ENCODE measurements around the gene SPON1.
A peak's percentile ranks its signal among the peaks of the same experiment; 100 is the strongest.

The SPON1 gene

DNA sequence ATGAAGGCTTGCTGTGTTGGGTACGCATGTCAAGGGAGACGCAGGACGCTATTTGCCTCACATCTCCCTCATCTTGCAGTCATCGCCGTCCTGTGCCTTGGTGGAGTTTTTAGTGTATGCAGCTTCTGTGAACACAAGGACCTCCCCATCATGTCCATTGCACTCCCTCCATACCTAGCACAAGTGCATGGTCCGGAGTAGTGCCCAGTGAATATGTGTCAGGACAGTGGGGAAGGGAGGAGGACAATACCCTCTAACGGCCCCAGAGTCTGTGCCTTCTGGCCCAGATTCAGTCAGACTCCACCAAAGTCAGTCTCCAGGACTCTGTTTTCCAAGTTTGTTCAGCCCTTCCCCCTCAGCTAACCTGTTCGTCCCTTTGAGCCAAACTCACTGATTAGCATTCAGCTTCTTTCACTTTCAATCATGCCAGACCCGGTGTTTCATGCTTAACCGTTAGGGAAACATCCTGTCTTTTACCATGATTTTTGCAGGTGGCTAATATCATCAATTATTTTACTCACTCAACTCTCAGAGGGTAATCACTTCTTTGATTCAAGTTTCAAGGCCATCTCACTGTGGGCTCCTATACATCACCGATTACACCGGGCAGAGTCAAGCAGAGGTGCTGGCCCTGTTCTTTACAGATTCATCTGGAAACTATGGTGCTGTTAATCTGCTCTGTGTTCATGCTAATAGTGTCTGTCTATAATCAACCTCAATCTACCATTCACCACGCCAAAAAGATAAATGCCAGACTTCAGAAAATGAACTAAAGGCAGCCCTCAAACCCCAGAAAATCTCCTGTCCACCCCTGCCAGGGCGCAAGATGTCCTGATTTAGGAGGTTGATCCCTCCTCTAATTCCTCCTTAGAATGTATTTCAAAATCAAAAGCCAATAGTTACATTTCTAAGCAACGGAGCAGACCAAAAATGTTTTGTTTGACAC is 240.0 kb downstream of the SPON1 start:
- no peak for DNase-seq

DNA sequence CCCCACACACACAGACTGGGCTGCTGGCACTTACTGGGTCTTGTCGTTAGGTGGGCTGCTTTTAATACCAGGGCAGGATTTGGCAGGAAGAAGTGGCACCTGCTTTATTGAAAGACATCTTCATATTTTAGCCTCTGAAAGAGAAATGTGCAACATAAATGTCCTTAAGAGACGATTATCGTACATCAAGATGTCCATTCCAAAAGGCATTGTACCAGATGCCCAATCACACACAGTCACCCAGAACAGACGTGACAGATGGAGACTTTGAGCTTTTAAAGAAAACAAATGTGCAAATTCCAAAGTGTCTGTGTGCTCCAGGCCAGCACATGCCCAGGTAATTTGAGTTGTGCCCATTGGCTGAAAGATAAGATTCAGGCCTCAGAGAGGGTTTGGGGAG is 240.8 kb downstream of the SPON1 start:
- DNase-seq, result no peak

DNA sequence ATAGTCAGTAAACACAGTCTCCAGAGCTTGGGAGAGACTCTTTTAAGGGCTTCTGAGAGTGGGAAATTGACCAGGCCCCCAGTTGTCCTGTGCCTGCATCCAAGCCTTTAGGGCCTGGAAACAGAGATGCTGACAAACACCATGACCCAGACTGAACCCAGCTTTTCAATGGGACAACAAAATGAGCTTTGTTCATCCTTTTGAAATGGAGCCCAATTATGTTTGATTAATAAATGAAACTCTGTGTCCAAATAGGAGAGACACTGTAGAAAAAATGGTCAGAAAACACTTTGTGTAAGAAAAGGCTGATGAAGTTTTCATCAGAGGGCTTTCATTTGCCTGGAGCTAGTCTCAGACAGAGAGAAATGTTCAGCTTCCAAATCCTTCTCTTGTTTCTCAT is 250.5 kb downstream of the SPON1 start:
- no peak for DNase-seq

DNA sequence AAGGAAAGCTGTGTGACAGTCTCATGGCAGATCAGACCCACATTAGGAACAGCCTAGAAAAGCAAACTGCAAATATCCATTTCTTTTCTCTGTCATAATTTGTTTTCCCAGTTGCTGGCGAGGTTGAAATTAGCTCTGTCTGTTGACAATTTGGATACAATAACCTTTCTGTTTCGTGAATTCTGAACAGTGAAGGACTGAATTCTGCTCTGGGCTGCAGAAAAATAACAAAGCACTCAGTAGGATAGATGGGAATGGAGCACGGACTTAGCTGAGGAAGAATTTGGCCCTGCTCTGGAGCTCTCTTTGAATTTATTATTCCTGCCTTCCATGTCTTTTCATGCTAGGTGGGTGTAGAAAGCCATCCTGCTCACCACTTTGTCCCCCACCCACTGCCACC is 256.2 kb downstream of the SPON1 start:
- no peak for DNase-seq

DNA sequence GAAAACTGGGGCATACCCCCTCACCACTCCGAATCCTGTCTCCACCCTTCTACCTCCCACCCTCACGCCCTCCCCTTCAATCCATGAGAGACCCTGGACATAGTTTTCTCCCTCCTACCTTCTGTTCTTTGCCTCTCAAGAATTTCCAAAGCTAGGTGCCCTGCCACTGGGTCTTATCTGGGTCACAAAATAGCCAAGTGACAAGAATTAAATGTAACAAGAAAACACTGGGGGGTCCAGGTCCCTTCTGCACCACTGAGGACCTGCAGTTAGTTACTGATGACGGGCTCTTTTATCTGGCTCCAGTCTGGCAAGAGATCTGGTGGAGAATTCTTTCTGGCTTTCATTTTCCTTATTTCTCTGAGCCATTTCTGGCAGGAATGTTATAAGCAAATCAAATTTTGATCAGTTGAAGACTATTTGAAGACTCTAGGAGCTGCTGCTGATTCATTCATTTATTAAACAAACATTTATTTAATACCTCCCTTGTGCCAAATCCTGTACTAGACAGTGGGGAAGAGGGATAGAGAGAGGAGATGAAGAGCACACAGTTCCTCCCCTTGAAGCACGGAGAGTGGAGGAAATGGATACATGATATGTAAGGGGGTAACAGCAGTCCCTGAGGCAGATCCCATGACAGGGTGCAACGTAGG is 261.2 kb downstream of the SPON1 start:
- no peak for DNase-seq

DNA sequence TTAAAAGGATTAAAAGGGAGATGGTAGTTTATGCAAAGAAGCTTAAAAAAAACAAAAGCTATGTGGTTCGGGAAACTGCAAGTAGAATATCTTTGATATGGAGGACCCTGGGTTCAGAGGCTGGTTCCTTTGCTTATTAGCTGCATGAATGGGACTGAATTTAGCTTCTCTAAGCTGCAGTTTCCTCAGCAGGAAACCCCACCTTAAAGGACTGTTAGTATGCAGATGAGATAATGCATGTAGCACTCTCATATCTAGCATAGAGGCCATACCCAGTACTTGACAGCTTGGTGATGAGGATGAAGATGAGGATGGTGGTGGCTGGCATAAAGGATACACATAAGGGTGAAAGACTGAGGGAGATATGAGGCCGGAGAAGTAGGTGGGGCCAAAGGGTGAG is 261.9 kb downstream of the SPON1 start:
- DNase-seq, result no peak

DNA sequence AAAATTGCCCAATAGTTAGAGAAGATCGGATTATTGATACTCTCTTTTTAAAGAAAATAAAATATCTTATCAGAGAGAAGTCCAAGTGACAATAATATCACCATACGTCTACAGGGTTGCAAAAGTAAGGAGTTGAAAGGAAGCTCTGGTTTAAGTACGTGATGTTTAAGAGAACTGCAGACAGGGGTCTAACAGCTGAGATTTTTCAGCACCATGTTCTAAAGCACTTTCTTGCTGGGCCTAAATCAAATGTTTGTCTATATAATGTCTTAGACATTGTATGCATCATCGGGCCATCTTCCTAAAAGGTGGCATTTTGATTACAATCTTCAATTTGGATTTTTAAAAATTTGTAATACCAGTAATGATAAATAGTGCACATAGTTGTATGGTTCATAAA is 263.1 kb downstream of the SPON1 start:
- DNase-seq, result no peak

DNA sequence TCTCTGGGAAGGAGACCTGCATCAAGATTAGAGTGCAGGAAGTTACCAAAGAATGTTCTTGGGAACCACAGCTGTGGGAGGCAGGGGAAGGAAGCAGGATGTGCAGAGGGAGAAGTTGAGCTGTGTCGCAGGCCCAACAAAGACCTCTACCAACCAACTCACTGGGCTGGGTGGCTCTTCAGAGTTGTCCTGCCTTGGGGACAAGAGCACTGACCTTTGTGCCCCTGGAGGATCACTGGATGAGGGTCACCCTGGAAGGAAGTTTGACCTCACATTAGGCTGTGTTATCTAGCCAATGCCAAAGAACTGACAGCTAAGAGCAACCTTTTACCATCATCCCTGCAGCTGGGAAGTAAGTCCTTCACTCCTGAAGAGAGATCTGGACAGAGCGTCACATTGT is 265.8 kb downstream of the SPON1 start:
- DNase-seq, result no peak

DNA sequence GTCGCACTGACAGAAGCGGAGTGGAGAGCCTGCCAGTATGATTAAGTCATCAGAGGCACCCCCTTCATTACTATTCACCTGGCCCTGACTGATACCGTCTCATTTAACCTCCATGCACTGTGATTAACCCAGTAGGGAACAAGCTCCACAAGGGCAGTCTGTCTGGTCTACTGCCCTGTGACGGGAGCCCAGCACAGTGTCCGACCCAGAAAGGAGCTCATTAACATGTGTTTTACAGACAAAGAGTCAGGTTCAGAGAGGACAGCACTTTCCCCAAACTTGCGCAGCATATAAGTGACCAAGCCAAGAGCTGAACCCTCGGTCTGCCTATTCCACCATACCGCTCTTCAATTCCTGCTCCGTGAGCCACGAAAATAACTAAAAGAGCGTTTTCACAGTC is 266.9 kb downstream of the SPON1 start:
- no peak for DNase-seq

DNA sequence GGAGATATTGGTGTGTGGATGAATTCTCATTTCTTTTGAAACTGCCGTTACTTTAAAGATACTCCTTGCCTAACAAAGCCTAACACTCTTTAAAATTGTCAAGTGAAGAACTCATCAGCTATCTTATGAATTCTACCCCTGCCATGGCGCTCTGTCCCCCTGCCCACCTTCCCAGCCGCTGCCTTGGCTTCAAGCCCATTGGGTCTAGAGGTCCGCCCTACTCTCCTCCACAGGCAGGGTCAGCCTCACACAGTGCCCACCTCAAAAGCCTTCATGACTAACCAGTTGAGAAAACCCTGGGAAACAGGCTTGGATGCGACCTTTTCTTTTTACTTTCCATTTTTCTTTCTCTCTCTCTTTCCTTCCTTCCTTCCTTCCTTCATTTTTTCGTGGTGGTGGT is 267.9 kb downstream of the SPON1 start:
- no peak for DNase-seq

DNA sequence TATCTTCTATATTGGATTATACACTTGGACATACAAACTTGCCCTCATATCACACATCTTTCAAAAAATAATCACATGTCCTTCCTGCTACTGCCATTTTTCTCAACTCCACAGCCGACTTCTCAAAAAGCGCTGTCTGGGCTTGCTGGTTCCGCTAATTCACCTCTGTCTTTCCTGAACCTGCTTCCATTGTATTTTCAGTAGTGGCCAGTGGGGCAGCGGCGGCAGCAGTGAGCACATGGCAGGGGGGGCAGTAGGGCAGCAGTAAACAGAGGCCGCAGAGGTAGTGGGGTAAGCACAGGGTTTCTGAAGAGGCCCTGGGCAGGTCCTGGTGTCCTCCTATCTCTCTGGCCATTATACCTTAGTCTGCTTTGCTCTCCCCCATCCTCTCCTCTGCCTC is 270.1 kb downstream of the SPON1 start:
- DNase-seq, result no peak

DNA sequence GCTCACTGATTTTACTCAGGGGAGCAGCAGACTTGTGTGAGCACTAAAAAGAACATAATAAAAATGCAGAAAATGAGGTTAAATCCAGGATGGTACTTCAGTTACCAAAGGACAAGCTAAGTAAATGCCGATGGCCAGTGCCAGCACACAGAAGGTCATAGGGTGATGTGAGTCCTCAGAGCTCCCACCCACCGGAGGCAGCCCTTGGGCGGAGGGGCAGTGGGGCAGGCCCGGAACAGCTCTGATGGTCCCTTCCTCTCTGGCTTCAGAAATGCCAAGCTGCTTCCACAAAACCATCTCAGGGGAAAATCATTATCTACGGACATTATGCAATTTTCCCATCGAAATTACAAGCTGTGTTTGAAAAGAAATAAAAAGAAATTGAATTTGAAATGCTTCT is 271.9 kb downstream of the SPON1 start:
- no peak for DNase-seq

DNA sequence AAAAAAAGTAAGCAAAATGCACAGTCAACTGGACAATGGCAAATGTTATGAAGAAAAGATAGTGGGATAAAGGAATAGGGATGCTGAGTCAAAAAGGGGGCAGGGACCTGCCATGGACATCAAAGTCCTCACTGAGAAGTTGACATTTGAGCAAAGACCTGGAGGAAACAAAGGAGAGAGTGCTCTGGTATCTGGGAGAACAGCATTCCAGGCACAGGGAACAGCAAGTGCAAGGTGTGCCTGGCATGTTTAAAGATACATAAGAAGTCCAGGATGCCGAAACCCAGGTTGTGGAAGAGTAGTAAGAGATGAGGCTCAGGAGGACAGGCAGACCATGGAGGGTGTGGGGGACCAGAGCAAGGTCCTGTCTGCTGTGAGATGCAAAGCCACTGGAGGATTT is 273.2 kb downstream of the SPON1 start:
- DNase-seq, result no peak

DNA sequence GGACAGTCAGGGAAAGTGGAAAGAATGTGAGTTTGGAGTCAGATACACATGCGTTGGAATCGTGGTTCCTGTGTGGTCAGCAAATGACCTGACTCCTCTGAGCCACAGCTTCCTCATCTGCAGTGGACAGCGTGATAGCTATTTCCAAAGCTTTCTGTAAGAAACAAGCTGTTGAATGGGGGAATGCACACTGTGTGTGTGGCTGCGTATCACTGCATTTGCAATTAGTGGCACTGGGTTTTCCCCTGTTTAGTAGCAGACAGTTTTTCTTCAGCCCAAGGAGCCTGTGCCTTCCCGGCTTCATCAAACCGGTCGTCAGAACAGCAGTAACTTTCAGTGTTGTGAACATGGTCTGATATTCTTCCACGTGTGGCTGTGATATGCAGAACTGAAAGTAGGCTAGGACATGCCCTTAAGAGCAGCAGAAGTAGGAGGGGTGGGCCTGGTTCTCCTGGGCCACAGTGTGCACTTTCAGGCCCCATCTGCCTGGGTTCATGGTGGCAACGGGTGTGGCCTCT is 275.0 kb downstream of the SPON1 start:
- DNase-seq, result no peak

DNA sequence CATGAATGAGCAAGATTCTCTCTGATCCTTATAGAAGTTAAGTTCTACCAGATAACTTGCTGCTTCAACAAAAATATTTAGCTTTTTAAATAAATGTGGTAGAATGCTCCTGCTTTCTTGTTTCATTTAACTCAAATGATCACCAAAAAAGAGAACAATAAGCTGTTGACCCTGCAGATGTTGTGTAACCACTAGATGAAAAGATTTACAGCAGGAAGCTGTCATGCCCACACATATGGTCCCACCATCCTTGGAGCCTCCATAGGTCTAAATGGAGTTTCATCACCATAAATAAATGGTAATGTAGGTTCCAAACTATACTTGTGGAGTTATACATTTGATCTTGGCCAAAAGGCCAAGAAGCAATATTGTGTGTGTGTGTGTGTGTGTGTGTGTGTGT is 277.7 kb downstream of the SPON1 start:
- DNase-seq, result no peak

DNA sequence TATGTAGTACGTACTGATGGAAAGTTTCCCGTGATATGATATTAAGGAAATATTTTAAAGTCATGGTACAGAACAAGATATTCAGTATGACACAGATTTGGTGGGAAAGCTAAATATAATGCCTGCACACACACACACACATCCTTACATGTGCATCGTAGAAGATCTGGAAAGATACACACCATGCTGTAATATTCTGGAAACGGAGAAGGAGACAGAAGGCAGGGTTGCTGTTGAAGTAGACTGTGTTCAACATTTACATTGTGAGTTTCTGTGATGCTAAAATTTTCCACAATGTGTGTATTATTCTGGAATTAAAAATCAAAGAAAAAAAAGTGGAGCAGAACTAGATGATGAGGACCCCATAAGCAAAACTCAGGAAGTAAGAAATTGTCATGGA is 278.4 kb downstream of the SPON1 start:
- no peak for DNase-seq

DNA sequence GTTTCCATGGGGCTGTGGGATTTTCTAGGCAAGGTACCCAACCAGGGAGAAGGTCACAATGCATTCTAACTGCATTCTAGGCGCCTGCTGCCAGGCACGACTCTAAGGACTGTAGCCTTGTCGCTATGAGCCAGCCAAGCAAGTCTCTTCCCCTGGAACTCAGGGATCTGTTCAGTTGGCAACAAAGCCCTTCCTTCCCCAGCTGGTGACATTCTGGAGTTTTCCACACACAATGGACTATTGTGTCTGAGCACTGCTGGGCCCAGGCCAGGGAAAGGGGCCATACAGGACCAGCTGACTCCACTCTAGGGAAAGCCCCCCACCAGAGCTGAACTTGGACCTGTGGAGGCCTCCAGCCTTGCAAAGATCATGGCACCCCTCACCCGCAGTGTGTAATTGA is 279.7 kb downstream of the SPON1 start:
- DNase-seq, result no peak

DNA sequence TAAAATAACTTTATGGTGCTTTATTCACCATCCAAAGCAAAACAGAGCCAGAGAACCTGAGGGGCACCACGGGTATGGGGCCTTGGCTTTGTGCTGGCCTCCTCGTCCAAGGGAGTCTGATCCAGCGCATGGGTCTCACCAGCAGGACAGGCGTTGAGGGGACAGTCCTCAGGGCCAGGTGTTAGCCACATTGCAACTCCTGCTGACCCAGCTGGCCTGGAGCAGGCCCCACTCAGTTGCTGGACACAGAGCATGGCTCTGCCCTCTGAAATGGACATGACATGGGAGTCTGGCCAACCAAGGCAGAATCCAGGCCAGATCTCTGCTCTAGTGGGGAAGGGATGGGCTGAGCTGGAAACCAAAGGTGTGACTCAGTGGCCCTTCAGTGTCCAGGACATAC is 280.2 kb downstream of the SPON1 start:
- no peak for DNase-seq

DNA sequence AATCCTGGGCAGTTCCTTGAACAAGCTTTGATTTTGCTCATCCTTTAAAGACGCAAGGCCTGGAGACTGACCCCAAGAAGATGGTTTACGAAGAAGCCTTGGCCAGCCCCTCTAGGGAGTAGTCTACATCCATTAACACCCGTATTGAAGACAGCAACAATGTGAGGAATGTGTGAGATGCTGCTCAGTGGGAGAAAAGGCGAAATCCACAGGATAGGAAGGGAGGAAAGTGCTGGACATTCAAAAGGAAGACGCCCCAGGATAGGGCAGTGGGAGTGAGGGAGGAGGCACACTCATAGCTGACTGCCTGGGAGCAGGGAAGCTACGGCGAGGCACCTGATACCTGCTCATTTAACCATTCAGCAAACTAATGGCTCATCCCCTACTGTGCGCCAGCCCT is 282.4 kb downstream of the SPON1 start:
- no peak for DNase-seq

DNA sequence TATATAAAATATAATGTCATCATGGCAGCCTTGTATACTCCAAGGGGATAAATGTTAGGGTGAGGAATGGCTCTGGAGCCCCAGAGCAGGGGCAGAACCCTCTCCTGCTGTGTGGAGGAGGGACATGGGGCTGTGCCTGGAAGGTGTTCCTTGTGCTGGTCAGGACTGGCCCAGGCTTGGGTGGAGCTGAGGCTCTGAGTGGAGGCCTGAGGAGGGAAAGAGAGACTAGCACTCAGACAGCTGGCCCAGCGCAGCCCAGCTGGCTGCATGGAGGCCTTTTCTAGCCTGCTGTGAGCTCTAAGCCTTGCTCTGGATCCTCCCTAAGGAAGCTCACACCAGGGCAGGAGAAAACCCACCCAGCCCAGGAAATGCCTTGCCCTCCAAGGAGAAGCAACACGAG is 282.9 kb downstream of the SPON1 start:
- DNase-seq, result no peak

DNA sequence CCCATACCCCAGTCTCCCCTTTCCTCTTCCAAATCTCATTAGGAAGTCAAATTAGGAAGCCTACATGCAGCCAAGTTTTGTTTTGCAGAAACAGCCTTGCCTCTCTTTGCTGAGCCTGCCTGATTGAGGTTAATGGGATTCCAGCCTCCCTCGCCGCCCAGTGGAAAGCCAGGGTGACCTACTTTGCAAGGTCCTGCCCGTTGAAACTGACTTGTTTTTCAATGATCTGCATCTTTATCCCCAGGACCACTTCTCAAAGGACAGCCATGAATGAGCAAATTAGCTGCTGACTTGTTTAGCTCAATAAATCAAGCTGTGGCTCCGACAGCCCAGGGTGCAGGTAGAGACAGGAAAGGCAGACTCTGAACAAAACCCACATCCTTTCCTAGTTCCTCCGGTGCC is 286.1 kb downstream of the SPON1 start:
- no peak for DNase-seq

DNA sequence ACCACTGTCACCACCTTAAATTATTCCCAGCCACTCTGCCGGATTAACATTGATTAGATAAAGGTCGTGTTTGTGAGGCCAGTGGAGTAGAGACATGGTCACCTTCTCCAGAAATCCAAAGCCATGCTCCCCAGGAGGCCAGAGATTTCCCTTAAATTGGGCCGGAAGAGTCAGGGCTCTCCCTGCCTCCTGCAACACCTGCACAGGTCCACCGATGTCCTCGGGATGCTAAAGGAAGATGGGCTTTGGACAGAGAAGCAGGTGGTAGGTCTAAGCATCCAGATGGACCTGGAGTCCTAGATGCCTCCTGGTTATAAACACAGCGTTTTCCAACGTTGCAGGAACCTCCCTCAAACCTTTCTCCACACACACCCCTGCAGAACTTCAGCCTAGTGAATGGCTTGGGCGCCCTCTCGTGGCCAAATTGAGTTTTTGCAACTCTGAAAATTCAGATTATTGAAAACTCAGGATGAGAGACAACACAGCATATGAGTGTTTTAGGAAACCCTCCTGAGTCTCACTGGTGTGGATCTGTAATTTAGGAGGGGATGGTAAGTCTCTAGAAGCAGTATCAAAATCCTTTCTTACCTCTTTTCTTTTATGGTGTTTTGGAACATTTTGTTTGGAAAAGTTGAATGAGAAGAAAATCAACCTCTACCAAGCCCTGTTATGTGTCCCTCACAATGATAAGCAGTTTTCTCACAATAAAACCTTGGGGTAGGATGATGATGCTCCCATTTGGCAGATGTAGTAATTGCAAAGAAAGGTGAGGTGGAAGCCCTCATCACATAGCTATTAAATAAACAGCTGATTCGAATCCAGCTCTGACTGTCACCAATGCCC is 286.8 kb downstream of the SPON1 start:
- peak; percentile 71 for DNase-seq

DNA sequence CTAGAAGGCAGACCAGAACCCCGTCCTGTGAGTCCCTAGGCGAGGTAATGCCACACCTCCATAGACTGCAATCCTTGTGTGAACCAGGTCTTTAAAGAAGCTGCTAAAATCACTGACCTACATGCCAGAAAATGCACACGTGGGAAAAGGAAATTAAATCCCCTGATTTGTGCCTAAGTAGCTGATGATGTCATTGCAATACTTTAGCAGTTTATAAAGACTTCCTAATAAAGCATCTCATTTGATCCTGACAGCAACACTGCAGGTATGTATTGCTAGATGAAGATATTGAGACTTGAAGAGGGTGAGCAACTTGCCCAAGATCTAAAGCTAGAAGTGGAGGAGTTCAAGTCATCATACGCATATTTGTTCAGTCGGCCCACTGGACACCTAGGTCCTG is 289.2 kb downstream of the SPON1 start:
- DNase-seq, result no peak

Data from activated CD4-positive, CD25-positive, alpha-beta regulatory T cell treated with anti-CD3 and anti-CD28 coated beads, Interleukin-2, amount 50 U/mL, for 72 hours (primary cell).